ENCODE data around the gene ACR.

- TF ChIP-seq EP300 (IDR thresholded peaks at IDR 0.05) (no peak), CTCF (IDR thresholded peaks at IDR 0.05) (no peak)
Measured at GRCh38 chr22:50699001-50699755, 38.8 kb upstream of the ACR start.
